Peyer's patch (tissue), 4 donors: ENCODE results near the gene GHRH.

ENCODE experiments used
- POLR2A ChIP-seq, 2 donors: fragments of 450-650 bp; IDR thresholded peaks; one replicate each; pipeline ENCODE4 v1.5.1; 2017; ENCODE audit warnings: antibody characterized with exemption in 2 of 2, mild to moderate bottlenecking in 2 of 2, moderate library complexity in 2 of 2
- TF ChIP-seq, protein P1 (sequence below), 6 experiments: fragments of 450-650 bp in 4 of 6; fragments of 200-600 bp in 2 of 6; sonication (generic) in 1 of 6; IDR thresholded peaks; one replicate each; pipeline ENCODE4 v1.5.1; 2017 to 2019; ENCODE audit warnings: antibody characterized with exemption in 6 of 6, mild to moderate bottlenecking in 3 of 6, moderate library complexity in 1 of 6

DNA sequence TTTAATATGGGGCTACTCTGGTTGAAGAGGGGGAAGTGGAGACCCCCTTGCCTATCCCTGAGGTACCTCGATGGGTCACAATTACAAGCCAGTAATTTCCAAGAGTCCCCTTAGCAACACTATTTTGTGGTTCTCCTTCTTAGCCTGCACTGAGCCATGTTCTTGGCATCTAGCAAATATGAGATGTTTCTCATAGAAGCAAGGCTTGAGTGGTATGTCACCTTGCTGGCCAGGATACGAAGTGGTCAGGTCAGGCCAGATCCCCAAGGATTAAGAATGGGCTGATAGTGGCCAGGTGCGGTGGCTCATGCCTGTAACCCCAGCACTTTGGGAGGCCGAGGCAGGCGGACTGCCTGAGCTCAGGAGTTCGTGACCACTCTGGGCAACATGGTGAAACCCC lies 2.1 kb upstream of the GHRH start:
- TF ChIP-seq, protein P1, sequence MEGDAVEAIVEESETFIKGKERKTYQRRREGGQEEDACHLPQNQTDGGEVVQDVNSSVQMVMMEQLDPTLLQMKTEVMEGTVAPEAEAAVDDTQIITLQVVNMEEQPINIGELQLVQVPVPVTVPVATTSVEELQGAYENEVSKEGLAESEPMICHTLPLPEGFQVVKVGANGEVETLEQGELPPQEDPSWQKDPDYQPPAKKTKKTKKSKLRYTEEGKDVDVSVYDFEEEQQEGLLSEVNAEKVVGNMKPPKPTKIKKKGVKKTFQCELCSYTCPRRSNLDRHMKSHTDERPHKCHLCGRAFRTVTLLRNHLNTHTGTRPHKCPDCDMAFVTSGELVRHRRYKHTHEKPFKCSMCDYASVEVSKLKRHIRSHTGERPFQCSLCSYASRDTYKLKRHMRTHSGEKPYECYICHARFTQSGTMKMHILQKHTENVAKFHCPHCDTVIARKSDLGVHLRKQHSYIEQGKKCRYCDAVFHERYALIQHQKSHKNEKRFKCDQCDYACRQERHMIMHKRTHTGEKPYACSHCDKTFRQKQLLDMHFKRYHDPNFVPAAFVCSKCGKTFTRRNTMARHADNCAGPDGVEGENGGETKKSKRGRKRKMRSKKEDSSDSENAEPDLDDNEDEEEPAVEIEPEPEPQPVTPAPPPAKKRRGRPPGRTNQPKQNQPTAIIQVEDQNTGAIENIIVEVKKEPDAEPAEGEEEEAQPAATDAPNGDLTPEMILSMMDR (IDR thresholded peaks at IDR 0.05): no peak
- no peak for TF ChIP-seq POLR2A (IDR thresholded peaks at IDR 0.05)
